NCI-H1092 treated with DMSO at 0.1 percent for 48 hours (cell line): Measurements from ENCODE around the gene HTR1D.

ENCODE experiments used
- DNase-seq: peaks from one replicate; lab custom pipeline; 2025; lab: John Stamatoyannopoulos, UW

HTR1D gene

DNA sequence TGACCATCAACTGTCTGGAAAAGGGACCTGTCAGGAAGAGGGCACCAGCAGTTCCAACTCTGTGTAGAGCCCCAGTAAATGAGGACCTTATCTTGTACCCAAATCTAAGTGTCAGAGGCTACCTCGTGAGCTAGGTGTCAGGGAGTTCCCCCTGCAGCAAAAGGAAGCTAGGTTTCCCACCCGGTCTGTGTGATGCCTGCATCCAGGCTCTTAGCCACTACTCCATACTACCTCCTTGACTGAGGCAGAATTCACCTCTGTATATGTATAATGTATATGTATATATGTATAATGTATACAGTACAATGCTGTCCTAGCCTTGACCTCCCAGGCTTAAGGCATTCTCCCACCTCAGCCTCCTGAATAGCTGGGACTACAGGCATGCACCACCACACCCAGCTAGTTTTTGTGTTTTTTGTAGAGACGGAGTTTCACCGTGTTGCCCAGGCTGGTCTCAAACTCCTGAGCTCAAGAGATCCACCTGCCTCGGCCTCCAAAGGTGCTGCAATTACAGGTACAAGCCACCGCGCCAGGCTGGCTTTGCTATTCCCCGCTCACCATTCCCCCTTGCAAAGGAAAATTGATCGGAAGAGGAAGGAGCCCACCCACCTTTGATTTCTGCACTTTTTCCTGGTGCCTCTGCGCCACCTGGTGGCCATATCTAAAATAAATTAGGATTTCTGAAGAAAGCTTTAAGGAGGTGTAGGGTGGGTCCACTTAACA is 32.9 kb downstream of the HTR1D start:
- peak; percentile 60 for DNase-seq

DNA sequence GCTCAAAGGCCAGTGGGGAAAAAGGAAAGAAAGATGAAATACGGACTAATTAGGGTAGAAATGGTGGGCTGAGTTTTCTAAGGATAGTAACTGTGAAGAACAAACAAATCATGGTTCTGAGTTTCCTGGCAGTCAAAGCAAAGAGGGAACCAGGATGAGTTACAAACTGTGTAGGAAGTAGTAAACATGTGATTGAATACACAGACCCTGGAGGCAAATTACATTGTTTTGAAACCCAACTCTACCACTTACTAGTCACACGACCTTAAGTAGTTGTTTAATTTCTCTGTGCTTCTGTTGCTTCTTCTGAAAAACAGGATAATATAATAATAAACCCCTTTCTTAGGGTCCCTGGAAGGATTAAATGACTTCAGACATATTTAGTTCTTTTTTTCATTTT is 37.4 kb downstream of the HTR1D start:
- DNase-seq: no peak

DNA sequence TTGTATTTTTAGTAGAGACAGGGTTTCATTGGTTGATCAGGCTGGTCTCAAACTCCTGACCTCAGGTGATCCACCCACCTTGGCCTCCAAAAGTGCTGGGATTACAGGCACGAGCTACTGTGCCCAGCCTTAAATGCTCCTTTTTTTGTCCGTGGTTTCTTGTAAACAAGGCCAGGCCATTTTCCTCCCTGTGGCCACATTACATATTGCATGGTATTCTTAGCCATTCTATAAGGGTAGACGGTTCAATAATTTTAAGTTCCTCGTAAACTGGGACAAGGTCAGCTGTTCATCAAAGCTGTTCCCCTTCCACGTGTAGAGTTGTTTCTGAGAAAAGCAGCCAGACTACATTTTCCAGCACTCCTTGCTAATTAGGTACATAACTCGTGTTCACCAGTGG is 38.4 kb downstream of the HTR1D start:
- no peak for DNase-seq

DNA sequence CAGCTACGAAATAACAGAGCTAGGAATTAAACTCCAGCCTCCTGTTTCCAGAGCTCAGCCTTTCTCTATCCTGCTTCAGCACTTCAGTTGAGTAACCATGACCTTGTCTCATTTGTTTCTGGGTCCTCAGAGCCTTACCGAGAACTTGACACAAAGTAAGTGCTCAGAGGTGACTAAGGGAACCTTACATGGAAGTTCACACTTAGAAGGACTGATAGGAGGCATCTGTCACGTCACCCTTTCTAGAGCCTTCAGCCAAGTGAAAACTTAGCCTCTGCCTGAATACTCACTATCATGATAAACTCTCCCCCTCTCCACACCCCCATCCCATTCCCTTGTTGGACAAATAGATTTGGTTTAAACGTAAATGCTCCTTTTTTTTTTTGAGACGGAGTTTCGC is 38.9 kb downstream of the HTR1D start:
- no peak for DNase-seq

DNA sequence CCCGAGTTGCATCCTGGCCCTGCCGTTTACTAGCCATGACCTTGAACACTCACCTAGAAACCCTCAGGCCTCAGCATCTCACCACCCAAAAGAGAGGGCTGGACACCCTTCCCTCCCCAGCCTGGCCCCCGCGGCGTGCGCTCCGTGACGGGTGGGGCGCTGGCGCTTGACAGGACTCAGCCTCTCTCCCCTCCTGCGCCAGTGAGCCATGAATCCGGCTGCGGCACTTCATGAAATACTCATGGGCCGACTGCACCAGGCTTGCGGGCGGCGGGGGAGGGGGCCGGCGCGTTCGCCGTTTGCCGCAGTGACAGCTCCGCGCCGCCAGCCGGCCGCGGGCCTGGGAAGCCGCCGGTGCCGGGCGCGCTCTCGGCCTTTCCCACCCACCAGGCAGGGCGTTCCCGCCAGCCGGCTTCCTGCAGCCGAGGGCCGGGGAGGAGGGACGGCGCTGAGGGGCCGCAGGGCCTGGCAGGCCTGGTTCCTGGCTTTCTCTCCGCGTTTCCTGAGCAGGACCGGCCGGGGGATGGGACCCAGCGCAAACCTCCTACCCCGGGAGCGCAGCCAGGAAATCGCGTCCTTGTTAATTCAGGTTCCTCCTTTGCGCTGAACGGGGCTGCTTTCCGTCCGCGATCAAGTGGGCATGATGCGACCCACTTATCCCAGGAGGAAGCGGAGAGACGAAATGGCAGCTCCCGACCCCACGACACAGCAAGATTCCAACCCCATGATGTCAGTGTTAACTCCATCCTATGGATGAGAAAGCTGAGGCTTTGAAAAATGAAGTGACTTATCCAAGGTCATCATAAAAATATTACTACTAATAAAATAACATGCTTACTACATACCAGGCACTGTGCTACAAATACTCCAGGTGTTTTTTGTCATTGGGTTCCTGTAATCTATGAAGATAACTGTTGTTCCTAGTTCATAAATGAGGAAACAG is 39.6 kb downstream of the HTR1D start:
- peak; percentile 76 for DNase-seq

DNA sequence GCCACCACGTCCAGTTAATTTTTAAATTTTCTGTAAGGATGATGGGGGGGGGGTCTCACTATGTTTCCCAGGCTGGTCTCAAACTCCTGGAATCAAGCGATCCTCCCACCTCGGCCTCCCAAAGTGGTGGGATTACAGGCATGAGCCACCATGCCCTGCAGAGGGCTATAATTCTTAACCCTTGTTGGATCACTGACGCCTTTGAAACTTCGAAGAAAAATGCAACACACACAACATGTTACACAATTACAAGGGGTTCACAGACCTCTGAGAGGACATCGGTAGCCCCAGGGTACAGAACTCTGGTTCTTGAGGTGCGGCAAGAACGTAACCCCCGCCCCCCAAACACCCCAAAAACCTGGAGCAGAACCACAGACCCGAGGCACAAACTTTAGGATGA is 40.3 kb downstream of the HTR1D start:
- DNase-seq: no peak

DNA sequence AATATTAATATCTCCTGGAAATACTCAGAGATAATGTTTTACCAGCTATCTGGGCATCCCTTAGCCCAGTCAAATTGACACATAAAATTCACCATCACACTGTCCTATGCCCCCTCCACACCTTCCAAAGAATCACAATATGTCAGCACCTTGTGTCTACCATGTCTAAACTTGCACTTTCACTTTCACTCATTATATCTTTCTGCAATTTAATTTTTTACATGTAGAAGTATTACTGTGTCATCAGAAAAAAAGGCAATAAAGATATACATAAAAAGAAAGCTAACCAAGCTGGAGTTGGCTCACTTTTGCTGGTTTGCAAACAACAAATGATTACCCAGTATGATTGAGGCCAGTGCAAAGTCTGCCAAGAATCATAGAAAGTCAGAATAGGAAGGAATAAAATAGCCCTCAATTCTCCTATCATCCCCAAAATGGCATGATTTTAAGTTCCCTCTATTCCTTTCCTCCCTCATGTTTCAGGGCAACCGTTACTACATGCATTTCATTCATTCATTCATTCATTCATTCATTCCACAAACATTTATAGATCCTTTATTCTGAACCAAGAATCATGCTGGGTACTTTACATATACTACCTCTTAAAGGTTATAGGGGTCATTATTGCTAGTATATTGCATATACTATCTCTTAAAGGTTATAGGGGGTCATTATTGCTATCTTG is 42.7 kb downstream of the HTR1D start:
- DNase-seq: no peak

DNA sequence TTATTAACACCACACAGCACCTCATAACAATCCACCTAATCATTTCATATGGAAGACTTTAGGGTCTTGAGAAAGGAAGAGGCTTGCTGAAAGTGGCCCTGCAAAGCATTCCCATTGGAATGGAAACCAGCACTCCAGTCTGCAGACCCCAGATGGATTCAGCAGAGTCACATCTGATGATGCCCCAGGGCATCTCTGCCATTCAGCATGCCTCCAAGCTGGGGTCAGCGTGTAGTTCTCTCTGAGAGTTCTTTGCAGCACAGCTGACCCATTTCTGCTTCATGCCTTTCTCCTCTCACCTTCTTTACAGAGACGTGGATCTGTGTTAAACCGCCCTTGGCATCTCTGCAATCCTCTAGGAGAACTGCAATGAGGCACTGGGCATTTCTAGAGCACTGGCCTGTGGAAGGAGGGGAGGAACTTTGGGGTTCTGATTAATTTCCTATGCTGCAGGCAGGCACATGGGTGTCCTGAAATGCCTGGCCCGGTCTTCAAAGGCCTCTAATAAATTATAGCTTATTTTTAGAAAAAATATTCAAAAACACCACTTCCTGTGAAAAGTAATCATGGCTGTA is 46.0 kb downstream of the HTR1D start:
- no peak for DNase-seq

DNA sequence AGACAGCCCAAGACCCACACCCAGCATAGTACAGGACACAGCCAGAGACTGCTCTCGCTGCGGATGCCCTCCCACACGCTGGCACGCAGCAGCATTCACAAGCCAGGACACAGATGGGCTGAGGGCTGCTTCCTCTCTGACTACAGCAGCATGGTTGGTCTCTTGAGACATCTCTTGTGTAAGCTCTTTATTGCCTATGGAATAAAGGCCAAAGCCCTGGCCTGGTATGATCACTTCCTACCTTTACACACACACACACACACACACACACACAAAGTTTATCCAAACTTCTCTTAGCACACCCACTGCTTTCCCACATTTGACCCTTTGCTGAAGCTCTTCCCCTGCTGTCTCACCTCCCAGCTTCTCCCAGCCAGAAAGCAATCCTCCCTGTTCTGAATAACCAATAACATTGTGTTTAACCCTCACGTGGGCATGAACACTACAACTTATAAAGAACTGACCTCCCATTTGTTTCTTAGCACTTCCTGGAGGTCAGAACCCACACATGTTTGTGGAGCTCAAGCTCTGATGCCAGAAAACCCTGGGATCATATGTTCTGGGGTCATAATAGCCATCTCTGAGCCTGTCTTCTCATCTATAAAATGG is 47.5 kb downstream of the HTR1D start:
- no peak for DNase-seq

DNA sequence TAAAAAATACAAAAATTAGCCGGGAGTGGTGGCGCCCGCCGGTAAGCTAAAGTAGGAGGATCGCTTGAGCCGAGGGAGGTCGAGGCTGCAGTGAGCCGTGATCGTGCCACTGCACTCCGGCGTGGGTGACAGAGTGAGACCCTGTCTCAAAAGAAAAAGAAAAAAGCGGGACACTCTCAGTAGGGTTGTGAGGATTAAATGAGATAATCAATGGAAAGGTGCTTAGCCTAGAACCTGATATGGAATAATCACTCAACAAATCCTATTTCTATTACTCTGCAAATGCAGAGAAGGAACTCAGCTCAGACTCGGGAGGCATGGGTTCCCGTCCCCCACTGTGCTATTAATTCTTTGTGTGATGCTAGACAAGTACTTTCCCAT is 48.1 kb downstream of the HTR1D start:
- DNase-seq: no peak

DNA sequence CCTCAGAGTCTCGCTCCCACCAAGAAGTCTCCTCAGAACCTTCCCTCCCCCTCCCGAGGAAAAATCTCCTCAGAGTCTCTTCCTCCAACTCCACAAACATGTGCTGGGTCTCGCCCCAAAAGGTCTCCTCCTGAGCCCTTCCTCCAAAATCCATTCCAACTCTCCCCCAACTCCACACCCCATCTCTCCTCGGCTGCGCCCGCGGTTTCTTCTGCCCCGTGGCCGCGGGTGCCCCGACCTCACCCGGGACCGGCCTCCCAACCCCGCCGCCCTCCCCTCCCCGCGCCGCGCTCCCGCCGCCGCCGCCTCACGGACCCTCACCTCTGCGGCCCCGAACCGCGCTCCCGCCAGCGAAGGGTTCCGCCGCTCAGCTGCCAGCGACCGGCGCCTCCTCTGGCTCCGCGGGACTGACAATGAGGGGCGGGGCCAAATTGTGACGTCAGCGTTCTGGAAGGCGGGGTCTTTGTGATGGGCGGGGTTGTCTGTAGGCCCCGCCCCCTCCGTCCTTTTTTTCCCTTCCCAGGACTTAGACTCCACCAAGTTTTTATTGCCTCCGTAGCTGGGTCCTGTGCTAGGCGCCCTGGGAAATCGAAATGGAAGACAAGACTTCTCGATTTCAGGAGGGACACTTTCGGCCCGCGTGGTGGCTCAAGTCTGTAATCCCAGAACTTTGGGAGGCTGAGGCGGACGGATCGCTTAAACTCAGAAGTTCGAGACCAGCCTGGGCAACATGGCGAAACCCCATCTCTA is 48.7 kb downstream of the HTR1D start, which contains the start of gene LUZP1:
Gene LUZP1 (minus strand): TSS at position 412 of the 750 bp plus-strand sequence.
- DNase-seq: peak; percentile 69

DNA sequence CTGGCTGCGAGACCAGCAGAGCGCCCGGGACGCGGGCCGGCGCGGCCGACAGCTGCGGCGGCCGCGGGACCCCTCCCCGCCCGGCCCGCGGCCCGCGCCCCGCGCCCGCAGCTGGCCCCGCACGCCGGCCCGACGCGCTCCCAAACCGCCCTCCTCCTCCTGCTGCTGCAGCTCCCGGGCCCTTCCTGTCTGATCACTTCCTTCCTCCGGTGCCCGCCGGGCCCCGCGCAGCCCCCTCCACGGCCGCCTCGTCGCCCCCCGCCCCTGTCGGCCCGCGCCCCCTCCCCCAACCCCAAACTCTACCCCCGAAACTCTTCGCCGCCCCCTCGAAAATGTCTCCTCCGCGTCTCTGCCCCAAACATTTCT is 49.2 kb downstream of the HTR1D start:
- DNase-seq: no peak

DNA sequence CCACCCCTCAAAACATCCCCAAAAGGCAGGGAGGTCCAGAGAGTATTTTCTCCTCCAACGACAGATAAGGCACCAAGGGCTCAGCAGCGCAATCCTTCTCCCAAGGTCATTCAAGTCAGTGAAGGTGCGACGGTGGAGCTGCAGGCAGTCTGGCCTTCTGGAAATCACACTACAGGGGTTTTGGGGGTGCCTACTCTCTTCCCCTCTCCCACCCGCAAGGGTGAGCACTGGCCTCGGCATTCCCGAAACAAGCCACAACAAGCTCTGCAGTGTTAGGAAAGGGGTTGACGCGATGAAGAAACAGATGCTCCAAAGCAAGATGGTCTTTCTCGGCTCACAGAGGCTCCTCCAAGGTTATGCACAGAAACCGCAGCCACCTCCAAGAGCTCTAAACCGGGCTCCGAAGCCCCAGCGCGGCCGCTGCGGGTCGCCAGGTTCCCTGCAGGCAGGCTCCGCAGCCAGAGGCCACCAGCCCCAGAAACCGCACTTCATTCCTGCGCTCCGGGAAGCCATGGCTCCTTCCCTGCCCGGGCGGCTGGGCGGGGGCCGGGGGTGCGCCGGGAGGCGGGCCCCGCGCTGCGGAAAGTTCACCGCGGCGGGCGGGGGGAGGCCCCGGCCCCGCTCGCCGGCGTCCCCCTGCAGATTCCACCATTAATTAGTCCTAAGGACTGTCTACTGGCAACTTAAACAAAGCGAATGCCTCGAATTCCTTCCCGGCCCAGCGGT is 49.8 kb downstream of the HTR1D start:
- no peak for DNase-seq

DNA sequence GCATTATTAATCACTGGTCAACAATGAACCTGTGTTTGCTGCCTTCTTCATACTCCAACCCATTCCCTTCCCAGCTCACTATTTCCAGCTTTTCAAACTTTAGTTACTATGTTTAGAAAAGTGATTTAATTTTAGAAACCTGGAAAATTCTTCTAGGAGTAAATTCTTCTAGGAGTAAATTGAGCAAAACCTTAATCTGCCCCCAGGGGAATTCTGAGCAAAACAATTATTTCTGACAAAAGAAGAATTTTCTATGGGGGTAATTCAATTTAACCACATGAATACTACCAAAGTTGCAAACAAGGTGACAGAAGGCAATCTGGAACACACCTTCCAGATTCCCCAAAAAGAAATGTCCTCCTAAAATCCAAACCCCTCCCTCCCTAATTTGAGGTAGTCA is 50.4 kb downstream of the HTR1D start:
- DNase-seq: no peak

DNA sequence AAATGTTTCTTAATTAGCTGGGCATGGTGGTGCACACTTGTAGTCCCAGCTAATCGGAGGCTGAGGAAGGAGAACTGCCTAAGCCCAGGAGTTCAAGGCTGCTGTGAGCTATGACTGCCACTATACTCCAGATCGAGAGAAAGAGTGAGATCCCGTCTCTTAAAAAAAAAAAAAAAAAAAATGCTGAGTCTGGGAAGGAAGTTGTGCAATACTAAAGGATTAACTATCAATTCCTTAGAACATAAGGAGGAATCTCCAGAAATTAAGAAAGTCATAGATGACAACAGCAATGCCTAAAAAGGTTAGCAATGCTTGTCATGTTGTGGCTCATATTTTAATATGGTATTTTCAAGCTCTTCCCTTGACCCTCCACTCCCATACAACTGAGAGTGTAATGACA is 53.9 kb downstream of the HTR1D start:
- DNase-seq: no peak

DNA sequence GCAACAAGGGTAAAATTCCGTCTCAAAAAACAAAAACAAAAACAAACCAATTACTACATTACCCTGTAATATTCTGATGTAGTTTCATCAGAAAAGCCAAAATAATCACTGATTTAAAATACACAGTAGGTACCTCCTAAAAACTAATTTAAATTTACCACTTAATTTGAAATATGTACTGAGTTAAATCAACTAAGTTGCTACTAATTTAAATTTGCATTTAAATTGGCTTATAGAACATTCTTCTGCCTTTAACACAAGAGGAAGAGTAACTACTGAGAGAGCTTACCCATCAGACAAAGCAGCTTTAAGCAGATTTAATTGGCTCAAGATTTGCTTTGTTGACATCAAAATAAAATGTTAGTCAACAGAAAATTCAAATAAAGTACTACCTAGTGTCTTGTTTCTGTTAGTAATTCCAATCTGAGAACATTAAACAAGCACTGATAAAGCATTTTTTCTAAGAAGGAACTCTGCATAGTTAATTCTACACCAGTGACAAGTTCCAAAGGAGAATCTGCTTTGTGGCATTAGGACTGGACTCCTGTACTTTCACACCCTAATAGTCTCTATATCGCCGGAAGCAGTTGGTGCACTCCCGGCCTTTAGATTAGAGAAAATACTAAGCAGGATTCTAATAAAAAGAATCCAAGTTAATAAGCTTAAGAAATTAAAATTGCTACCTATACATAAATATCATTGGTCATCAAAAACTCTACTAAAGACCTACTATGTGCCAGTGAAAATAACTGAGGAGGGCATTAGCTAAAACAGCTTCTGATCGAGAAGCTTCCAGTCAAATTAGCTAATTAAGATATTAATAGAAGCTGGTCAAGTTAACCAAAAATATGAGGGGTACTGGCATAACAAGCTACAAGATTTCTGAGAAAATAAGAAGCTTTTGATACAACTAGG is 57.1 kb downstream of the HTR1D start:
- no peak for DNase-seq

DNA sequence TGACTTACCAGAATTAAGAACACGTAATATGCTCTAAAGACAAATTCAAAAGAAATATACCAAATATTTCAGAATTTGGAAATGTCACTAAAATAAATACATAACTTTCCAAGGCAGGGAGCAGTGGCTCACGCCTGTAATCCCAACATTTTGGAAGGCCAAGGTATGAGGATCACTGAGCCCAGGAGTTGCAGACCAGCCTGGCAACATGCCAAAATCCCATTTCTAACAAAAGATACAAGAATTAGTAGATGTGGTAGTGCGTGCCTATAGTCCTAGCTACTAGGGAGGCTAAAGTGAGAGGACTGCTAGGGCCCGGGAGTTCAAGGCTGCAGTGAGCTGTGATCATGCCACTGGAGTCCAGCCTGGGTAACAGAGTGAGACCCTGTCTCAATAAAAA is 60.4 kb downstream of the HTR1D start:
- DNase-seq: no peak

DNA sequence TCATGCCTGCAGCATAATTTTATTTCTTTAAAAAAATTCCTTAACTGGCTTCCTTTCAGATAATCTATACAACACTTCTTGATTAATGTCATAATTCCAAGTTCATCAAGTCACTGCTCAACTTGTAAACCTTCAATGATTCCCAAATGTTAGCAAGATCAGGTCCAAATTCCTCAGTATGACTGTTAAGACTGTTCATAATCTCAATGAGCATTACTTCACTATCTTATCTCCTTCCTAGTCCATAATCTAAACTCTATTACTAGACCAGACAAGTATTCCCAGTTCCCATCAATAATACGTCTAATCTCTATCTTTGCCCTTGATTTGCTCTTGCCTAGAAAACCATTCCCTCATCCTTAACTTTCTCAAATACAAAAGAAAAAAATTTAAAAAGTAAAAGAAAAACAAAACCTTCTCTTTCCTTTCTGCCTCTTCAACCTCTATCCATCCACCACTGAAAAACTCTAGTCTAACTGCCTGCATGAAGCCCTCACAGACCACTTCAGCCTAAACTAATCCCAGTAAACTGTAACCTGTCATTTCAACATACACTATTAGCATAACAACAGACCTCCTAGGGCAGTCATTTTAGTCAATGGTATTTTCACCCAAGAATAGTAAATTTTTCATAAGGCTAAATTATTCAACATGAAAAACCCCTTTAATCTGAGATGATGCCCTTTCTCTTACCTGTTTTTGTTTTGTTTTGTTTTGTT is 64.2 kb downstream of the HTR1D start:
- no peak for DNase-seq

DNA sequence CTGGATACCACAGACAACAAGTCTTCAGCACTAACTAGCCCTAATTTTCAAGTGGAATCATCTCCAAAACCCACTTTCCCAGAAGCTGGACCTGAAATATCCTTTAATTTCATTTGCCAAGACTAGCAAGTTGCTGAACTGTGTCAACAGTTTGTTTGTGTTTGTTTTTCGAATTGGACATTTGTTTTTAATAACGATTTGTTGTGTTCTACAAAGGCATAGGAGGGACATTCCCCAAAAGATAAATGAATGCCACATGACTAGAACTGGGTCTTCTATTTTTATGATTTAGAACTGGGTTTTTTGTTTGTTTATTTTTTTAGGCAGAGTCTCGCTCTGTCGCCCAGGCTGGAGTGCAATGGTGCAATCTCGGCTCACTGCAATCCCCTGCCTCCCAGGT is 66.6 kb downstream of the HTR1D start:
- no peak for DNase-seq
